CD4-positive, alpha-beta T cell treated with Interferon gamma for 1 hour (primary cell): ENCODE data around the gene SDF4.

Source experiments
- DNase-seq: peaks from one replicate; pipeline ENCODE4 v3.0.0-alpha.2; 2020

SDF4 gene

DNA sequence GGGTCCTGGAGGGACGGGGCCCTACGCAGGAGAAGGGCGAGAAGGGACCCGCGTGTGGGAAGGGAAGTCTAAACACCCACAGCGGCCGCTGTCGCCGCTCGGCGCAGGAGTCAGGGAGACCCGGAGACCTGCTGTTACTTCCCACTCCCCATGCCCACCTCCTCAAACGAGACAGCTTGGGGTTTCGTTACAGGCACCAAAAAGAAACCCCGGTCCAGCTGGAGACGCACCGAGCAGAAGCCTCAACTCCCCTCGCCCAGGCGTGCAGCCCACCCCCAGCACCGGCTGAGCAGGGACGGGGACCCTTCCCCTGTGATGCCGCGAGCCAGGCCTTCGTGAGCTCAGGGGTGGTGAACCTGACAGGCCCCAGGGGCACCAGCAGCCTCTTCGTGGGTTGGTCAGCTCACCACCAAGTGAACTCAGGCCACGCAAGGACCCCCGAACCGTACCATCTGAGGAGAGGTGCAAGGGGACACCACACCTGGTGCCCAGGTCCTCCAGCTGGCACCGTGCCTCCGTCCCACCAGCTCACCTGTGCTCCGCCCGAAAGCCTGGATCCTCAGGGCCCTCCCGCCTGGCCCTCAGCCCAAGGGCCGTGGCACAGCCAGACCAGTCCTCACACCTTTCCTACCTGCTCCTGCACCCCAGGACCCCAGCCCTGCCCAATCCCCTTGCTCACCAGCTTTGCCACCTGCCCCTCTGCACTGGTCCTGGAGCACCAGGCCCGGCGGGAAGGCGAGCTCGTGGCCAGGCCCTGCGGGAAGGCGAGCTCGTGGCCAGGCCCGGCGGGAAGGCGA is 5.0 kb downstream of the SDF4 start:
- DNase-seq, result no peak

- DNase-seq, result no peak
Observed at GRCh38 chr1:1225913-1226312, 5.9 kb downstream of the SDF4 start.

DNA sequence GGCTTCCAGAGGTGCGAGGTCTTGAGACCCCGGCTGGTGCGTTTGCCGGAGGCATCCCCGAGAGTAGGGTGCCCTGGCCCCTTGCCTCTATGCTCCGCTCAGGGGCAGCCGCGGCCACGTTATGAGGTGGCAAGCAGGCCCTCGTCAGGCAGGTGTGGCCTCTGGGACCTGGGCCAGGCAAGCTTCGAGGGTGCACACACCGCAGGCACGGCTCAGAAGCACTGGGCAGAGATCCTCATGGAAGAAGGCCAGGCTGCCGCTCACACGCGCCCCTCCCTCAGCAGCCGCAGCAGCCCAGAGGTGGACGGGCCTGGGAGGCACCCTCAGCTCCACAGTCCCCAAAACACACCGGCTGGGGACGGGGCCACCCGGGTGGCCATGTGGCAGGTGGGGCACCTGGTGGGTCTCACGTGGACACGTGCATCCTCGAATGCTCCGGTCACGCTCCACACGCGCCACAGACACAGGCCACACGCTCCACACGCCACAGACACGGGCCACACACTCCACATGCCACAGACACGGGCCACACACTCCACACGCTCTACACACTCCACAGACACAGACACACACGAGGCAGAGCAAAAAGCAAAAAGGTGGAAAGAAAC is 6.5 kb downstream of the SDF4 start:
- no peak for DNase-seq

- DNase-seq, result no peak
Observed at GRCh38 chr1:1223891-1224290, 7.9 kb downstream of the SDF4 start.

DNA sequence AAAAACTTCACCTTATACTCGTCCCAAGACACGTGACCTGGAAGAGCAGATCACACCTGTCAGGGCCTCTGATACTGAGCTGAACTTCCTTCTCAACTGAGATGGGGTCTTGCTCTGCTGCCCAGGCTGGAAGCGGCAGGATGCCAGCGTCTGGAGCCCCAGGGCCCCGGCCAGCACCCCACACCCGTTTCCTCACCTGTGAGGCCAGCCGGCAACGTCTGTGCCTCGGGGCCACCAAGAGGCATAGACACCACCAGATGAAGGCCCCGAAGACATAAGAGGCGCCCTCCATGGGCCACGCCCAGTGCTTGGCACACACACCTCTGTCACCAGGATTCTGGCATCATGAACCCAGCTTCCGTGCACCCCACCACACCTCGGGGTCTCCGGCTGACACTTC is 8.5 kb downstream of the SDF4 start:
- DNase-seq, result no peak

- DNase-seq, result no peak
Observed at GRCh38 chr1:1222575-1223225, 9.1 kb downstream of the SDF4 start.

GRCh38 chr1:1221887-1222574 is 9.8 kb downstream of the SDF4 start:
- DNase-seq, result no peak

GRCh38 chr1:1220197-1220596 is 11.6 kb downstream of the SDF4 start:
- no peak for DNase-seq

DNA sequence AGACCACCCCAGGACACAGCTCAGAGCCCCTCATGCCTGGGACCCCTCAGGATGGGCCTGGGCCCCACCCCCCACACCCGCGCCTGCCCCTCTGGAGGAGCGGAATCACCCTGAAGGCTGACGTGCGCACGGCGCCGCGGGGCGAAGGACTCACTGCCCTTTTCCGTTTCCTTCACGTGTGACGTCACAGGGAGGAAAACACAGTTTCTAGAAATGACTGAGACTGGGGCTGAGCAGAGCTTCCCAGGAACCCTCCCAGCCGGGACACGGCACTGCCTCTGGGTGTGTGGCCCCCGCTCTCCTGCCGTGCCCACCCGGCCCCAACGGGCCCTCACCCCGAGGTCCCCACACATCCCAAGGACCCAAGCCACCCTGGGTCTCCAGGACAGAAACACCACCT is 12.5 kb downstream of the SDF4 start:
- DNase-seq, result no peak

- no peak for DNase-seq
Observed at GRCh38 chr1:1218524-1219200, 13.1 kb downstream of the SDF4 start.

DNA sequence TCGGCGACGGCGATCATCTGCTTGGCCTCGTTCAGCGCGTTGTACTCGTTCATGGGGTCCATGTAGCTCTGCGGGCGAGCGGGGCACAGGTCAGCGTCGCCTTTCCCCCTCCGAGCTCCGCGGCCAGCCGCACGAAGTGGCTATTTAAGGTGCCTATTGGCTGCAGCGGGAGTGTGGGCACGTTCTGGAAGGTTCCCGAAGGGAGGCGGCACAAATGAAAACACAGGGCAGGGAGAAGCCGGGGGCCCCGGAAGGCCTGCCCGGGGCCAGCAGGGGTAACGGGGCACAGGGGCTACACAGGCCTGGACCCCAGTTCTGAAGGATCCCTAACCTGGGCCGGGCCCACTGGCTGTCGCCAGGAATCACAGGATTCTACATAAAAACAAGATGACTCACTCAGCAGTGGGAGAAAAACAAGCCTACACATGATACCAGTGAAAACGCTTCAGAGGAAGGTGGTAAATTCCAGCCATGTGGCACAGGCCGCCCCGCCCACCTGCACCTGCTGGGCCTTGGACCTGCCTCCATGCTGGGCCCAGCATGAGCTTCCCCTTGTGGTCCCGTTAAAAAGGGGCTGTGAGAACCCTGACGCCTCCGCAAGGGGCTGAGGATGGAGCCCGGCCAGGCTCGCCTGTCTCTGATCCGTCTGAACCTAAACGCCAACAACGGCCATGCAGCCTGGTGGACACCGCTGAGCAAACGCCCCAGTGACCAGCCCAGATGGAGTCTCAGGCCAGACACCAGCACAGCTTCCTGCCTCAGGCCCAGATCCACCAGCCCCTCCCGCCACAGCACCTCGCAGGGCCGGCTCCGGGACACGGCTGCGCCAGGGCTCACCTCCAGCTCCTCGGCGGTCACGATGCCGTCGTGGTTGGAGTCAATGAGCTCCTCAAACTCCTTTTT is 13.9 kb downstream of the SDF4 start:
- DNase-seq, result no peak

- no peak for DNase-seq
Observed at GRCh38 chr1:1216770-1217620, 14.8 kb downstream of the SDF4 start.

DNA sequence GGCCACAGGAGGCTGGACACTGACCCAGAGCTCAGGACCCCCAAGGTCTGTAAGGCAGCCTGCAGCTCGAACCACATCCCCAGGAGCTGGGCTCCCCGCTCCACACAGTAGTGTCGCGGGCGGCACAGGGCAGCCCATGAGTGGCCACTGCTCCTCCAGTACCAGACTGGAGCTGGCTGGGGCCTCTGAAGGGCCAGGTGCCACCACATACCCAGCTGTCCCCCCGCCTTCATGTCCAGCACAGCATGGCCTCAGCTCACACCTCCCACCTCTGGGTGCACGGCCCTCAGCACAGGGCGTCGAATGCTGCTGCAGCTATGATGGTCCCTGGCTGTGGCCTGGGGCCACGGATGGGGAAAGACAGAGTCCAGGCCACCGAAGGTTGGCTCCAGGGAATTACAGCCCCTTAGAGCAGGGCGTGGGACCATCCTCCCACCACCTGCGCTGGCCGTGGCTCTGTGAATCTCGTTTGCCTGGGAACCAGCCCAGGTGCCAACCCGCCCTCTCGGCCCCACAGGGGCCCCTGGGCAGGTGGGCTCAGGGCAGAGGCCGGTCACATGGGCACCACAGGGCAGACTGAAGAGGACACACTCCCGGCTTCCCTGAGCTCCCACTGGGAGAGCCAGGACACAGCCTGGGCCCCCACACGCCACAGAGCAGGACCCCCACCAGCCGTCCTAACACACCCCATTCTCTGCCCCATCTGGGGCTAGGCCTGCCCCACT is 15.8 kb downstream of the SDF4 start:
- no peak for DNase-seq

- DNase-seq, result no peak
Observed at GRCh38 chr1:1215080-1215676, 16.6 kb downstream of the SDF4 start.

GRCh38 chr1:1213345-1214265 is 18.2 kb downstream of the SDF4 start, which contains the start of gene TNFRSF4:
TNFRSF4 (minus strand) TSS chr1:1214153; CDS start chr1:1214127, 26 bp downstream.
- peak; percentile 32 for DNase-seq

GRCh38 chr1:1212780-1213344 is 18.9 kb downstream of the SDF4 start:
- DNase-seq, result peak; percentile 64

DNA sequence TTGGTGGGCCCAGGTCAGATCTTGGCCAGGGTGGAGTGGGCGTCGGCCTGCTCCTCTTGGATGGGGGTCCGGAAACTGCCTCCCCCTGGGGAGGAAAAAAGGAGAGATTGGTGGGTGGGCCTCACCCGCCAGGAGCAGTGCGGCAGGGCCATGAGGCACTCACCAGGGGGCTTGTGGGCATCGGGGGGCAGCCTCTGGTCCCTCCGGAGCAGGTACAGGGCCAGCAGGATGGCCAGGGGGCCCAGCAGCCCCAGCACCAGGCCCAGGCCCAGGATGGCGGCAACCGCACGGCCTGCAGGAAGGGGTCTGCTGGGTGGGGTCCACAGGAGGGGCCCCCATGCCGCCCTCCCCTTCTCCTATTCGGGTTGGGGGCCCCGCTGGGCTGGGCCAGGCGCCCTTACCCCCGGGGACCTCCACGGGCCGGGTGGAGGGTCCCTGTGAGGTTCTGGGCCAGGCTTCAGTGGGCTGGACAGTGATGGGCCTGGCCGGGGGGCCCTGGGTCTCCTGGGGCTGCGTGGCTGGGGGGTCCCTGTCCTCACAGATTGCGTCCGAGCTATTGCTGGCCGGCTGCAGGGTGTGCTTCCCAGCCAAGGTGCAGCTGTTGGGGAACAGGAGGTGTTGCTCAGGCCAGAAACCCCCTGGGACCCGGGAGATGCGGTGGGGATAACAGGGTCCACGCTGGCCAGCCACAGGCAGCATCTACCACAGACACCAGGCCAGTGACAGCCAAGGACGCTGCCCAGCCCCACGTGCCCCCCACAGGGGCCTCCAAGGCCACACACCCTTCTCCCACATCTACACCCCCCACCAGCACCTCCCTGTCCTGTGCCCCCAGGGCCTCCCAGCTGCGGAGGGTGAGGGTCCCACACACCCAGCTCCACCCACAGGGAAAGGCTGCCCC is 20.0 kb downstream of the SDF4 start:
- no peak for DNase-seq
